IPS-NIHi7 (cell line): ENCODE measurements around the gene MBOAT2.
"Not testable (repeated sequence)": the region's sequence is repeated elsewhere in the genome, so short reads cannot be mapped to it uniquely, and the experiment has no call there.

Experiments used
- DNase-seq: peaks from one replicate; pipeline ENCODE4 v3.0.0; 2012; ENCODE audit warnings: mixed read lengths; ENCODE audit errors: extremely low spot score

Gene MBOAT2

DNA sequence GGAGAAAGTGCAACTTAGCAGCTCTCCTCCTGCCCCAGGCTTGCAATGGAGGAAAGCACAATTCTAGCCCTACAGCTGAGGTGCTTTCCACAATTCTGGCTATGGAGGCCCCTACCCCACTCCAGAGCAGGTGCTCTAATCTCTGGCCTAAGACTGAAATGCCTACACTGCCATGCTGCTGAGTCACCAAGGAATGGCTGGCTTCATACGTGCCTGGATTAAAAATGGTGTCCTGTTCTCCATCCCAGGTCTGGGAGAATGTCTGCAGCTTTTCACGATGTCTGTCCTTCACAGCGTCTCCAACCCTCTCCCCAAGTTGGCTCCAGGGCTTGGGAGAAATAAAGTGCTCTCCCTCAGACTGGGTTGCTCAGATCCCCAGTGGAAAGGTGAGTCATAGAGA is 48.5 kb downstream of the MBOAT2 start:
- no peak for DNase-seq

DNA sequence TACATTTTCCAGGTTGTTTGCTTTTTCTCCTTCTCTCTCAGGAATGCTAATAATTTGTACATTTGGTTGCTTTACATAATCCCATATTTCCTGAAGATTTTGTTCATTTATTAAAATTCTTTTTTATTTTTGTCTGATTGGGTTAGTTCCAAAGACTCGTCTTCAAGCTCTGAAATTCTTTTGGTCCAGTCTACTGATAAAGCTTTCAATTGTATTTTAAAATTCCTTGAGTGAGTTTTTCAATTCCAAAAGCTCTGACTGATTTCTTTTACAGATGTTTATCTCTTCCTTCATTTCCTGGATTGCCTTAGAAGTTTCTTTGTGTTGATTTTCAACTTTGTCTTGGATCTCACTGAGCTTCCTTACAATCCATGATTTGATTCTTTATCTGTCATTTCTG is 50.0 kb downstream of the MBOAT2 start:
- DNase-seq = no peak

- no peak for DNase-seq
Measured at GRCh38 chr2:8939486-8940114, 63.9 kb downstream of the MBOAT2 start.

DNA sequence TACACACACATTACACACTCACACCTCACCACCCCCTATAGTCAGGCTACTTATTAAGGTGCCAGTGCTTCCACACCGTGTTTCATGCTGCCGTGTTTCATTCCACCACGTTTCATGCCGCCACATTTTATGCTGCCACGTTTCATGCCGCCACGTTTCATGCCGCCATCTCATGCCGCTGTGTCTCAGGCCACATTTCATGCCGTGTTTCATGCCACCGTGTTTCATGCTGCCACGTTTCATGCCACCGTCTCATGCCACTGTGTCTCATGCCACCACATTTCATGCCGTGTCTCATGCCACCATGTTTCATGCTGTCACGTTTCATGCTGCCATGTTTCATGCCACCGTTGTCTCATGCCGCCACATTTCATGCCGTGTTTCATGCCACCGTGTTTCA is 65.1 kb downstream of the MBOAT2 start:
- no peak for DNase-seq

- DNase-seq = no peak
Measured at GRCh38 chr2:8935982-8936381, 67.5 kb downstream of the MBOAT2 start.

GRCh38 chr2:8934338-8934737 is 69.1 kb downstream of the MBOAT2 start:
- DNase-seq = no peak

DNA sequence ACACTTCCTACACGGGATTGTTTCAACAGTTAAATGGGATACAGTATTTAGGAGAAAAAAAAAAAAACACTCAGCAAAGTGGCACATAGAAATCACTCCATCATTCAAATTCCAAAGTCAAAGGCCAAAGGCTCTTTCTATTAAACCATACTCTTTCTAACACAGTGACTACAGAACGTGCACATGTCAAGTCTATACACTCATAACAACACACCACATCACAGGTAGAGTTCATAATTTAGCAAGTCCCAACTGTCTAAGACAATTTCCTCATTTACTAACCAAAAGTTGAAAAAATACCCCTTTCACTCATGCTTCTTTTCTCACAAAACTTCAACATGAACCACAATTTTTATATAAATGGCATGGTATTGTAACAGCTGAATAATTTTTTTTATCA is 70.8 kb downstream of the MBOAT2 start:
- DNase-seq = no peak

DNA sequence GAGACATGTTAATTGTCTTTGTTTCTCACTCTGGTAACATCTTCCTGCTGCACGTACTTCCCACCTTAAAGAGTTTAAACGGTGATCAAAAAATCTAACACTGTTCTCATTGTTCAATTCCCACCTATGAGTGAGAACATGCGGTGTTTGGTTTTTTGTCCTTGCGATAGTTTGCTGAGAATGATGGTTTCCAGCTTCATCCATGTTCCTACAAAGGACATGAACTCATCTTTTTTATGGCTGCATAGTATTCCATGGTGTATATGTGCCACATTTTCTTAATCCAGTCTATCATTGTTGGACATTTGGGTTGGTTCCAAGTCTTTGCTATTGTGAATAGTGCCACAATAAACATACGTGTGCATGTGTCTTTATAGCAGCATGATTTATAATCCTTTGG is 73.3 kb downstream of the MBOAT2 start:
- not testable (repeated sequence) for DNase-seq

- DNase-seq = no peak
Measured at GRCh38 chr2:8929128-8929527, 74.4 kb downstream of the MBOAT2 start.

GRCh38 chr2:8927510-8928455 is 75.7 kb downstream of the MBOAT2 start:
- DNase-seq = no peak

DNA sequence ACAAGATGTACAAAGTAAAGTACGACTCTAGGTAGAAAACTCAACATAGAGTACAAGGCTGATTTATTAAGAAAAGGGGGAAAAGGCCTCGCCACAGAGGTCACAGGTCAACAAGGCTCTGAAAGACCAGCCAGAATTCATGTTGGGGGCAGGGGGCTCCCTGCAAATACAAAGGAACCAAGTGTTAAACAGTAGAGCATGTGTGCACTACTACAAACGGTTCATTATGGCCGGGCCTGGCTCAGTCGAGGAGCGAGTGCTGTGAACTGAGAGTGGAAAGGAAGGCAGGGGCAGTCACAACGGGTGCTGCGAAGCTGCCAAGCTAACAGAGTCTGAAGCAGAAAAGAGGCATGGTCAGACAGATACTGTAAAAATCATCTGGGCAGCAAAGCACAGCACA is 77.1 kb downstream of the MBOAT2 start:
- DNase-seq = no peak

DNA sequence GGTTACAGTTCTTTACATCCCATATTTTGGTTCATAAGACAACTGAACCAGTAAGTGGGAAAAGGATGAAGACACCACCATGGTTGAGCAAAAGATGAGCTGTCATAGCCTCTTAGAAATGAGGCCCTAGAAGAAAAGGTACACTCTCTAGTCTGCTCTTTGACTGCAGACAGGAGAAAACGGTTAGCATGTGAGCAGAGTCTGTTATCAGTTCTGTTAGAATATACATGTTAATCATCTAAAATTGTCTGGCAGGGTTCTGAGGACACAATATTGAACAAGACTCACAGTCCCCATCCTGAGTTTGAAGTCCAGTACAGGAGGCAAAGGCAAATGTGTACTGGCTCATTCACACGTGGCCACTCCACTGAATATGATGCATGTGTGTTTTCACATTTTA is 78.1 kb downstream of the MBOAT2 start:
- DNase-seq = no peak

GRCh38 chr2:8923183-8923582 is 80.3 kb downstream of the MBOAT2 start:
- DNase-seq = no peak

DNA sequence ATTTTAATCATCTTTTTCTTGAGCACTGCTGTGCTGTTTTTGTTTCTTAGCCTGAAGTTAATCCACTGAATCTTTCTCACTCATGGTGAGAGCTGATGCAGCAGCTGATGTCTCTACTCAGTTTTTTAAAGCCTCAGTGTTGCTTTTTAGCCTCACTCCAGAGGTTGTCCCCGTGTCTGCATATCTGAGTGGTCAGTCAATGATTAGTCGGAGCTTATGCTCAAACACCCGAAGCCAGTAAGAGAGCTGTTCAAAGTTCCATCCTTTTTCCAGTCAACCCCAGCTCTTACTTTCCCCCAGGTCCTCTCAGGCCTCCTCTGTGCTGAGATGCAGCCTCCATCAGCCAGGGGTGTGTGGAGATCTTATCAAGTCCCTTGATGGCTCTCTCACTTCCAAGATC is 81.1 kb downstream of the MBOAT2 start:
- no peak for DNase-seq

- DNase-seq = no peak
Measured at GRCh38 chr2:8918412-8918811, 85.1 kb downstream of the MBOAT2 start.

- no peak for DNase-seq
Measured at GRCh38 chr2:8915941-8916340, 87.5 kb downstream of the MBOAT2 start.

- DNase-seq = not testable (repeated sequence)
Measured at GRCh38 chr2:8913767-8914166, 89.7 kb downstream of the MBOAT2 start.

- DNase-seq = no peak
Measured at GRCh38 chr2:8907764-8908288, 95.7 kb downstream of the MBOAT2 start.

- not testable (repeated sequence) for DNase-seq
Measured at GRCh38 chr2:8903924-8904323, 99.6 kb downstream of the MBOAT2 start.

- not testable (repeated sequence) for DNase-seq
Measured at GRCh38 chr2:8902757-8903156, 100.7 kb downstream of the MBOAT2 start.

- not testable (repeated sequence) for DNase-seq
Measured at GRCh38 chr2:8897206-8897605, 106.3 kb downstream of the MBOAT2 start.

DNA sequence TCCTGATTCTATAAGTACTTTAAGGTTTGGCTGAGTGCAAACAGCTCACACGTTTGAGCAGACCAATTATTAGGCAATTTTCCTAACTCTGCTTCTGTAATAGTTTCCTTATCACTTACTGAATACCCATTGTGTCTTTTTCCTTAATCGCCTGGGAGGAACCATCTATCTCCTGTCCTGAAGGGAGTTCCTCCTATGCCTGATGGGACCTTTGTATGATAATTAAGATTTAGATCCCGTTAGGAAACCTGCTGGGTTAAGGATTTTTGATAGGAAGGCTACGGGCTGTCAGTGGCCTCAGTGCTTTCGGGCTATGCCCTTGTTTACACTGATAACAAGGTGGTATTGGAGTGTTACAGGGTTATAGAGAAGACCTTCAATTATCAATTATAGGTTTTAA is 106.8 kb downstream of the MBOAT2 start:
- not testable (repeated sequence) for DNase-seq
